Tibial artery (tissue), 4 donors: ENCODE measurements around the gene MVB12A.

ENCODE experiments used
- DNase-seq, 2 donors: peaks; one replicate each; pipeline ENCODE4 v3.0.0-alpha.2; 2019
- H3K27ac ChIP-seq, 2 donors: fragments of 200-600 bp; sonication (generic) in 1 of 2; 1 replicate in 1 of 2; 2 replicates in 1 of 2; pipeline ENCODE4 v1.5.1; 2018 to 2019; ENCODE audit warnings: mild to moderate bottlenecking in 1 of 2
- H3K27me3 ChIP-seq, 2 donors: fragments of 200-600 bp; sonication (generic) in 1 of 2; one replicate each; pipeline versions ENCODE4 v1.5.1 to v1.6.0; 2016 to 2019
- H3K36me3 ChIP-seq, 3 donors: fragments of 200-600 bp; sonication (generic) in 2 of 3; one replicate each; pipeline ENCODE4 v1.5.1; 2016 to 2019; ENCODE audit warnings: mild to moderate bottlenecking in 2 of 3
- H3K4me1 ChIP-seq, 4 donors: fragments of 200-600 bp; sonication (generic) in 2 of 4; 1 replicate in 3 of 4; 2 replicates in 1 of 4; pipeline ENCODE4 v1.5.1; 2016 to 2019
- H3K4me3 ChIP-seq, 2 donors: fragments of 200-600 bp; sonication (generic) in 1 of 2; 1 replicate in 1 of 2; 2 replicates in 1 of 2; pipeline ENCODE4 v1.5.1; 2018 to 2019; ENCODE audit warnings: mild to moderate bottlenecking in 2 of 2
- H3K9me3 ChIP-seq, 3 donors: fragments of 200-600 bp; sonication (generic) in 1 of 3; one replicate each; pipeline ENCODE4 v1.5.1; 2016 to 2019
- CTCF ChIP-seq, 2 experiments: fragments of 200-600 bp in 1 of 2; fragments of 450-650 bp in 1 of 2; IDR thresholded peaks; one replicate each; pipeline ENCODE4 v1.5.1; 2017 to 2019; ENCODE audit warnings: antibody characterized with exemption in 2 of 2, mild to moderate bottlenecking in 1 of 2, moderate library complexity in 1 of 2
- intact Hi-C: fragments of 100-400 bp; cut with DNase I; formaldehyde crosslinking; loops from one replicate; pipeline ENCODE4 v1.15.0; 2023; ENCODE audit warnings: low total_unique reads

Gene MVB12A

GRCh38 chr19:17455308-17456123, 35.7 kb downstream of the MVB12A start:
- H3K27me3 ChIP-seq: peaks cover 0 to 79% of the 10 kb centered on the region in 2 donors
- intact Hi-C loops: loop anchor here (10.0 kb wide), 1 partner anchor 119 kb away; no protein-coding TSS in a partner anchor
- no peak overlapping the region for H3K27ac ChIP-seq
- no peaks in the 10 kb centered on the region for H3K9me3 ChIP-seq
- H3K4me3 ChIP-seq: no peak overlapping the region
- no peak for DNase-seq
- peaks cover 0 to 19% (median 7%) of the 10 kb centered on the region in 4 donors for H3K4me1 ChIP-seq
- TF ChIP-seq CTCF (IDR thresholded peaks at IDR 0.05): no peak
- H3K36me3 ChIP-seq: no peaks in the 10 kb centered on the region

GRCh38 chr19:17456127-17456526, 36.3 kb downstream of the MVB12A start:
- Histone ChIP-seq H3K27me3 (peaks cover 0 to 83% of the 10 kb centered on the region in 2 donors), H3K36me3 (no peaks in the 10 kb centered on the region), H3K4me3 (no peak overlapping the region), H3K27ac (no peak overlapping the region), H3K9me3 (no peaks in the 10 kb centered on the region), H3K4me1 (peaks cover 0 to 19% (median 7%) of the 10 kb centered on the region in 4 donors)
- no peak for TF ChIP-seq CTCF (IDR thresholded peaks at IDR 0.05)
- no peak for DNase-seq
- intact Hi-C loops: loop anchor here (10.0 kb wide), 1 partner anchor 119 kb away; no protein-coding TSS in a partner anchor

GRCh38 chr19:17457616-17458015, 37.8 kb downstream of the MVB12A start:
- Histone ChIP-seq H3K9me3 (no peaks in the 10 kb centered on the region), H3K36me3 (no peaks in the 10 kb centered on the region), H3K4me3 (no peak overlapping the region), H3K27ac (no peak overlapping the region), H3K27me3 (peaks cover 0 to 79% of the 10 kb centered on the region in 2 donors), H3K4me1 (peaks cover 0 to 19% (median 7%) of the 10 kb centered on the region in 4 donors)
- no peak for DNase-seq
- intact Hi-C loops: loop anchor here (10.0 kb wide), 1 partner anchor 117 kb away; no protein-coding TSS in a partner anchor
- TF ChIP-seq CTCF (IDR thresholded peaks at IDR 0.05): no peak

- Histone ChIP-seq H3K4me3 (no peak overlapping the region), H3K27ac (no peak overlapping the region), H3K27me3 (peaks cover 0 to 75% of the 10 kb centered on the region in 2 donors), H3K9me3 (no peaks in the 10 kb centered on the region), H3K36me3 (no peaks in the 10 kb centered on the region), H3K4me1 (peaks cover 0 to 14% (median 7%) of the 10 kb centered on the region in 4 donors)
- DNase-seq: no peak
- intact Hi-C loops: loop anchor here (10.0 kb wide), 1 partner anchor 116 kb away; no protein-coding TSS in a partner anchor
- TF ChIP-seq CTCF (IDR thresholded peaks at IDR 0.05): no peak
Measured at GRCh38 chr19:17458970-17459369, 39.1 kb downstream of the MVB12A start.

GRCh38 chr19:17460372-17461230, 40.8 kb downstream of the MVB12A start, which contains the start of gene NXNL1:
NXNL1 (minus strand) TSS chr19:17460926; CDS start chr19:17460869, 57 bp downstream.
- Histone ChIP-seq H3K4me1 (peaks cover 0 to 7% (median 4%) of the 10 kb centered on the region in 4 donors), H3K27ac (no peak within 1 kb of the TSS), H3K4me3 (no peak within 1 kb of the TSS), H3K9me3 (no peaks in the 10 kb centered on the region), H3K27me3 (peaks cover 0 to 58% of the 10 kb centered on the region in 2 donors), H3K36me3 (no peaks in the 10 kb centered on the region)
- no peak for TF ChIP-seq CTCF (IDR thresholded peaks at IDR 0.05)
- no peak for DNase-seq
- intact Hi-C loops: no loop called here
